ENCODE measurements around the gene CXCL3.

DNA sequence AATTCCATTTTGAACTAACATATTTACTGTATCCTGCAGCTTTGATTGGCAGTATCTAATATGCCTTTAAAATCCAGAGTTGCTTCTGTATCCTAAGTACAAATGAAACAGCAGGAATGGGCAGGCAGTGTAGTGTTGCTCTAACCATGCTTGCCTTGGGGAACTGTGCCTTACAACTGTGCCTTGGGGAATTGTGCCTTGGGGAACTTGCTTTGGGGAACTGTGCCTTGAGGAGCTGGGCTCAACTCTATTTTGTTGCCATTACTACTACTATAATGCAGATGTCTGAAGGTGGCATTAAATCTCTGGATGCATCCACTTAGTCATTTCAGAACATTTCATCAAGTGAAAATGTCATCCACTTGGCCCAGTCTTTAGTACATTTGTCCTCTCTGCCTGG lies 6.9 kb downstream of the CXCL3 start:
- TF ChIP-seq SP1 (IDR thresholded peaks at IDR 0.05) = no peak
- TF ChIP-seq FOXM1 (IDR thresholded peaks at IDR 0.05; ENCODE audit: borderline replicate concordance) = no peak
- TF ChIP-seq FOXK2 (IDR thresholded peaks at IDR 0.05) = no peak
- TF ChIP-seq HDGF (IDR thresholded peaks at IDR 0.05; ENCODE audit: borderline replicate concordance) = no peak

All from HEK293T (cell line).